ENCODE data around the gene EIF4A3. TPM values are rescaled to one million over a fixed set of nuclear protein-coding genes. Genes with fewer than 3 reads are reported as not detected.

Gene EIF4A3
- total RNA-seq, 1 experiment from 2014 or later: 160 TPM

- no peaks in the 10 kb centered on the region for H3K36me3 Mint-ChIP-seq
- ATAC-seq: no peak
- ChIA-PET POLR2A (no interaction called here), CTCF (interaction anchor here (1.0 to 1.4 kb wide), 2 partner anchors 9 kb away, joined by 4 to 5 read pairs; no protein-coding TSS in a partner anchor)
- no peak overlapping the region for H3K27ac Mint-ChIP-seq
- no peaks in the 10 kb centered on the region for H3K27me3 Mint-ChIP-seq (ENCODE audit: low read depth)
- DNase-seq (ENCODE audit: low spot score): no peak
- no peaks in the 10 kb centered on the region for H3K4me1 Mint-ChIP-seq
- no peaks in the 10 kb centered on the region for H3K9me3 Mint-ChIP-seq
- H3K4me3 Mint-ChIP-seq: no peak overlapping the region
- TF ChIP-seq ZNF317 (CRISPR knock-in tag; IDR thresholded peaks at IDR 0.05; ENCODE audit: borderline replicate concordance, low read depth) (no peak), CTCF (IDR thresholded peaks at IDR 0.05) (no peak), TP53 (CRISPR knock-in tag; IDR thresholded peaks at IDR 0.05) (no peak), ZNF138 (CRISPR knock-in tag; conservative IDR thresholded peaks at IDR 0.05) (no peak), CREM (CRISPR knock-in tag; IDR thresholded peaks at IDR 0.05) (no peak), SP1 (CRISPR knock-in tag; conservative IDR thresholded peaks at IDR 0.05) (no peak), OVOL2 (CRISPR knock-in tag; IDR thresholded peaks at IDR 0.05; ENCODE audit: borderline replicate concordance) (no peak), SOX15 (CRISPR knock-in tag; IDR thresholded peaks at IDR 0.05) (no peak), AR (CRISPR knock-in tag; IDR thresholded peaks at IDR 0.05) (no peak)
These were observed 40.6 kb upstream of the EIF4A3 start for GRCh38 chr17:80187515-80187941.

GRCh38 chr17:80187090-80187489 lies 40.2 kb upstream of the EIF4A3 start:
- POLR2A ChIA-PET: no interaction called here
- no peaks in the 10 kb centered on the region for H3K36me3 Mint-ChIP-seq
- no peak for ATAC-seq
- TF ChIP-seq ELF4 (CRISPR knock-in tag; IDR thresholded peaks at IDR 0.05; ENCODE audit: low read depth): no peak
- no peak for TF ChIP-seq MAX (CRISPR knock-in tag; IDR thresholded peaks at IDR 0.05)
- no peak for TF ChIP-seq ZBTB21 (CRISPR knock-in tag; IDR thresholded peaks at IDR 0.05; ENCODE audit: borderline replicate concordance)
- no peak for TF ChIP-seq NR1H2 (CRISPR knock-in tag; IDR thresholded peaks at IDR 0.05)
- TF ChIP-seq GRHL2 (CRISPR knock-in tag; IDR thresholded peaks at IDR 0.05; ENCODE audit: insufficient replicate concordance, severe bottlenecking): no peak
- no peak for TF ChIP-seq FOXP1 (CRISPR knock-in tag; IDR thresholded peaks at IDR 0.05; ENCODE audit: borderline replicate concordance)
- TF ChIP-seq USF1 (CRISPR knock-in tag; IDR thresholded peaks at IDR 0.05): no peak
- TF ChIP-seq, protein P1, sequence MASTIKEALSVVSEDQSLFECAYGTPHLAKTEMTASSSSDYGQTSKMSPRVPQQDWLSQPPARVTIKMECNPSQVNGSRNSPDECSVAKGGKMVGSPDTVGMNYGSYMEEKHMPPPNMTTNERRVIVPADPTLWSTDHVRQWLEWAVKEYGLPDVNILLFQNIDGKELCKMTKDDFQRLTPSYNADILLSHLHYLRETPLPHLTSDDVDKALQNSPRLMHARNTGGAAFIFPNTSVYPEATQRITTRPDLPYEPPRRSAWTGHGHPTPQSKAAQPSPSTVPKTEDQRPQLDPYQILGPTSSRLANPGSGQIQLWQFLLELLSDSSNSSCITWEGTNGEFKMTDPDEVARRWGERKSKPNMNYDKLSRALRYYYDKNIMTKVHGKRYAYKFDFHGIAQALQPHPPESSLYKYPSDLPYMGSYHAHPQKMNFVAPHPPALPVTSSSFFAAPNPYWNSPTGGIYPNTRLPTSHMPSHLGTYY (CRISPR knock-in tag; IDR thresholded peaks at IDR 0.05): no peak
- TF ChIP-seq, protein P2, sequence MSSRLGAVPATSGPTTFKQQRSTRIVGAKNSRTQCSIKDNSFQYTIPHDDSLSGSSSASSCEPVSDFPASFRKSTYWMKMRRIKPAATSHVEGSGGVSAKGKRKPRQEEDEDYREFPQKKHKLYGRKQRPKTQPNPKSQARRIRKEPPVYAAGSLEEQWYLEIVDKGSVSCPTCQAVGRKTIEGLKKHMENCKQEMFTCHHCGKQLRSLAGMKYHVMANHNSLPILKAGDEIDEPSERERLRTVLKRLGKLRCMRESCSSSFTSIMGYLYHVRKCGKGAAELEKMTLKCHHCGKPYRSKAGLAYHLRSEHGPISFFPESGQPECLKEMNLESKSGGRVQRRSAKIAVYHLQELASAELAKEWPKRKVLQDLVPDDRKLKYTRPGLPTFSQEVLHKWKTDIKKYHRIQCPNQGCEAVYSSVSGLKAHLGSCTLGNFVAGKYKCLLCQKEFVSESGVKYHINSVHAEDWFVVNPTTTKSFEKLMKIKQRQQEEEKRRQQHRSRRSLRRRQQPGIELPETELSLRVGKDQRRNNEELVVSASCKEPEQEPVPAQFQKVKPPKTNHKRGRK (CRISPR knock-in tag; IDR thresholded peaks at IDR 0.05; ENCODE audit: borderline replicate concordance): no peak
- TF ChIP-seq TP53 (CRISPR knock-in tag; IDR thresholded peaks at IDR 0.05): no peak
- TF ChIP-seq ATF1 (CRISPR knock-in tag; IDR thresholded peaks at IDR 0.05): no peak
- TF ChIP-seq SMAD3 (CRISPR knock-in tag; IDR thresholded peaks at IDR 0.05; ENCODE audit: borderline replicate concordance): no peak
- no peak for TF ChIP-seq NR2C2 (CRISPR knock-in tag; IDR thresholded peaks at IDR 0.05)
- TF ChIP-seq, protein P3, sequence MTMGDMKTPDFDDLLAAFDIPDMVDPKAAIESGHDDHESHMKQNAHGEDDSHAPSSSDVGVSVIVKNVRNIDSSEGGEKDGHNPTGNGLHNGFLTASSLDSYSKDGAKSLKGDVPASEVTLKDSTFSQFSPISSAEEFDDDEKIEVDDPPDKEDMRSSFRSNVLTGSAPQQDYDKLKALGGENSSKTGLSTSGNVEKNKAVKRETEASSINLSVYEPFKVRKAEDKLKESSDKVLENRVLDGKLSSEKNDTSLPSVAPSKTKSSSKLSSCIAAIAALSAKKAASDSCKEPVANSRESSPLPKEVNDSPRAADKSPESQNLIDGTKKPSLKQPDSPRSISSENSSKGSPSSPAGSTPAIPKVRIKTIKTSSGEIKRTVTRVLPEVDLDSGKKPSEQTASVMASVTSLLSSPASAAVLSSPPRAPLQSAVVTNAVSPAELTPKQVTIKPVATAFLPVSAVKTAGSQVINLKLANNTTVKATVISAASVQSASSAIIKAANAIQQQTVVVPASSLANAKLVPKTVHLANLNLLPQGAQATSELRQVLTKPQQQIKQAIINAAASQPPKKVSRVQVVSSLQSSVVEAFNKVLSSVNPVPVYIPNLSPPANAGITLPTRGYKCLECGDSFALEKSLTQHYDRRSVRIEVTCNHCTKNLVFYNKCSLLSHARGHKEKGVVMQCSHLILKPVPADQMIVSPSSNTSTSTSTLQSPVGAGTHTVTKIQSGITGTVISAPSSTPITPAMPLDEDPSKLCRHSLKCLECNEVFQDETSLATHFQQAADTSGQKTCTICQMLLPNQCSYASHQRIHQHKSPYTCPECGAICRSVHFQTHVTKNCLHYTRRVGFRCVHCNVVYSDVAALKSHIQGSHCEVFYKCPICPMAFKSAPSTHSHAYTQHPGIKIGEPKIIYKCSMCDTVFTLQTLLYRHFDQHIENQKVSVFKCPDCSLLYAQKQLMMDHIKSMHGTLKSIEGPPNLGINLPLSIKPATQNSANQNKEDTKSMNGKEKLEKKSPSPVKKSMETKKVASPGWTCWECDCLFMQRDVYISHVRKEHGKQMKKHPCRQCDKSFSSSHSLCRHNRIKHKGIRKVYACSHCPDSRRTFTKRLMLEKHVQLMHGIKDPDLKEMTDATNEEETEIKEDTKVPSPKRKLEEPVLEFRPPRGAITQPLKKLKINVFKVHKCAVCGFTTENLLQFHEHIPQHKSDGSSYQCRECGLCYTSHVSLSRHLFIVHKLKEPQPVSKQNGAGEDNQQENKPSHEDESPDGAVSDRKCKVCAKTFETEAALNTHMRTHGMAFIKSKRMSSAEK (CRISPR knock-in tag; IDR thresholded peaks at IDR 0.05; ENCODE audit: borderline replicate concordance): no peak
- no peak for TF ChIP-seq GABPB1 (CRISPR knock-in tag; IDR thresholded peaks at IDR 0.05)

More at GRCh38 chr17:80187090-80187489, 40.2 kb upstream of the EIF4A3 start:
- no peak overlapping the region for H3K4me3 Mint-ChIP-seq
- no peaks in the 10 kb centered on the region for H3K9me3 Mint-ChIP-seq
- H3K27me3 Mint-ChIP-seq (ENCODE audit: low read depth): no peaks in the 10 kb centered on the region
- no peaks in the 10 kb centered on the region for H3K4me1 Mint-ChIP-seq
- CTCF ChIA-PET: interaction anchor here (1.0 to 1.5 kb wide), 2 partner anchors 9 to 85 kb away, joined by 4 read pairs; partner anchors contain the start of gene GAA
- DNase-seq (ENCODE audit: low spot score): no peak
- H3K27ac Mint-ChIP-seq: no peak overlapping the region
